Body of pancreas (tissue), 4 donors: ENCODE results near the gene ALOX5AP. TPM values are rescaled to one million over a fixed set of nuclear protein-coding genes. Genes with fewer than 3 reads are reported as not detected.
A peak's percentile ranks its signal among the peaks of the same experiment; 100 is the strongest.

Source experiments
- ATAC-seq: fragments of 150-250 bp; one replicate; pipeline ENCODE4 v1.9.1; 2016
- DNase-seq, 4 donors: peaks; one replicate each; pipeline ENCODE4 v3.0.0-alpha.2; 2019
- H3K27ac ChIP-seq, 4 donors: fragments of 200-600 bp; sonication (generic); 1 replicate in 3 of 4; 2 replicates in 1 of 4; pipeline versions ENCODE4 v1.5.1 to v1.6.1; 2016 to 2019; ENCODE audit warnings: mild to moderate bottlenecking in 1 of 4, mixed read lengths in 1 of 4, moderate library complexity in 1 of 4
- H3K27me3 ChIP-seq, 2 donors: fragments of 200-600 bp; sonication (generic); one replicate each; pipeline ENCODE4 v1.6.0; 2016; ENCODE audit warnings: mild to moderate bottlenecking in 1 of 2
- H3K36me3 ChIP-seq, 2 donors: fragments of 200-600 bp; sonication (generic); replicated peaks in 1 of 2; 2 replicates each; pipeline ENCODE4 v1.5.1; 2016; ENCODE audit warnings: low read depth in 2 of 2; ENCODE audit not compliant: insufficient read depth in 1 of 2
- H3K4me1 ChIP-seq: fragments of 200-600 bp; sonication (generic); one replicate; pipeline ENCODE4 v1.6.0; 2016
- H3K4me3 ChIP-seq, 2 donors: fragments of 200-600 bp; sonication (generic); 1 replicate in 1 of 2; 2 replicates in 1 of 2; pipeline ENCODE4 v1.5.1; 2016 to 2019
- H3K9me3 ChIP-seq, 3 donors: fragments of 200-600 bp; sonication (generic); 1 replicate in 2 of 3; 2 replicates in 1 of 3; pipeline ENCODE4 v1.5.1; 2016
- POLR2A ChIP-seq, 3 donors: fragments of 450-650 bp; IDR thresholded peaks; one replicate each; pipeline ENCODE4 v1.6.1; 2016; ENCODE audit warnings: antibody characterized with exemption in 3 of 3, mild to moderate bottlenecking in 2 of 3
- WGBS, 2 donors: methylation state at CpG; one replicate each; pipeline ENCODE4 v1.1.5; 2017; 5-methylcytosine and 5-hydroxymethylcytosine counted together
- intact Hi-C: fragments of 100-400 bp; cut with DNase I; formaldehyde crosslinking; loops from one replicate; pipeline ENCODE4 v1.15.1; 2023
- total RNA-seq, 2 donors: library from RNA; depleted of rRNA; stranded (reverse); fragments of >200 nt; gene quantifications; one replicate each; pipeline ENCODE4 v1.1.0, GENCODE V29; 2016
- TF ChIP-seq, protein P1 (sequence below), 7 experiments: fragments of 450-650 bp in 4 of 7; fragments of 200-600 bp in 3 of 7; sonication (generic) in 3 of 7; IDR thresholded peaks; one replicate each; pipeline ENCODE4 v1.5.1; 2016 to 2019; ENCODE audit warnings: antibody characterized with exemption in 7 of 7

Gene ALOX5AP
- total RNA-seq, 2 donors from 2014 or later, result 12.5 to 17.4 TPM

DNA sequence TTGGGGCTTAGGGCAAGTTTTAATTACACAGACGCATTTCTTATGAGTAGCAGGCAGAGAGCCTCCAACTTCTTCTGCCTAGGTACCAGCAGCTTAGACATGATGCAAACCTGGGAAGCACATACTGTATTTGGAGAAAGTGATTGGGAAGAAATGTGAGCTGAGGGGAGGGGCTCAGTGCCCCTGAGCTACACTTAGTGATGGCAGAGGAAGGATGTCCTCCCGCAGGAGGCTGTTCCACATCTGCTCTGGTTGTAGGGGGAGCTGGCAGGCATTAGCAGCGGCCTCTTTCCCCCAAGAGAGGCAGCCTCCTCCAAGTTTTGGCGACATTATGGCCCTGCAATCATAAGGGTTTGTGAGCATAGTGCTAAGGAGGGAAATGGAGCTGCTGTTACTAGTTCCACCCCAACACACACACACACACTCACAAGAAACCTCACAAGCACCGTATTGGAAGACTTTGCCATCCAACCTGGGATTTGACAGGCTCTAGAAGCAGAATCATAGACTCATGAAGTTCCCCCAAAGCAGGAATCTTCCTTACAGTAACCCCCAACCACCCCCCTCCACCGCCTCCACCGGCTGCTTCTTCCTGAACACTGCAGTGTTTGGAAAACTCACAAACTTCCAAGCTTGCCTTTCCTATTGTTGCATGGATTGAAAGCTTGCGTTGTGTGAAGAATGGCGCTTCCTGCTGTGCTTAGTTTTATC lies 3.3 kb downstream of the ALOX5AP start:
- DNase-seq (no peak), ATAC-seq (no peak)
- H3K27me3 ChIP-seq, result no peaks in the 10 kb centered on the region
- TF ChIP-seq, protein P1, sequence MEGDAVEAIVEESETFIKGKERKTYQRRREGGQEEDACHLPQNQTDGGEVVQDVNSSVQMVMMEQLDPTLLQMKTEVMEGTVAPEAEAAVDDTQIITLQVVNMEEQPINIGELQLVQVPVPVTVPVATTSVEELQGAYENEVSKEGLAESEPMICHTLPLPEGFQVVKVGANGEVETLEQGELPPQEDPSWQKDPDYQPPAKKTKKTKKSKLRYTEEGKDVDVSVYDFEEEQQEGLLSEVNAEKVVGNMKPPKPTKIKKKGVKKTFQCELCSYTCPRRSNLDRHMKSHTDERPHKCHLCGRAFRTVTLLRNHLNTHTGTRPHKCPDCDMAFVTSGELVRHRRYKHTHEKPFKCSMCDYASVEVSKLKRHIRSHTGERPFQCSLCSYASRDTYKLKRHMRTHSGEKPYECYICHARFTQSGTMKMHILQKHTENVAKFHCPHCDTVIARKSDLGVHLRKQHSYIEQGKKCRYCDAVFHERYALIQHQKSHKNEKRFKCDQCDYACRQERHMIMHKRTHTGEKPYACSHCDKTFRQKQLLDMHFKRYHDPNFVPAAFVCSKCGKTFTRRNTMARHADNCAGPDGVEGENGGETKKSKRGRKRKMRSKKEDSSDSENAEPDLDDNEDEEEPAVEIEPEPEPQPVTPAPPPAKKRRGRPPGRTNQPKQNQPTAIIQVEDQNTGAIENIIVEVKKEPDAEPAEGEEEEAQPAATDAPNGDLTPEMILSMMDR (IDR thresholded peaks at IDR 0.05), result no peak
- TF ChIP-seq POLR2A (IDR thresholded peaks at IDR 0.05), result no peak
- intact Hi-C loops, result no loop called here
- no peaks in the 10 kb centered on the region for H3K36me3 ChIP-seq
- no peaks in the 10 kb centered on the region for H3K4me1 ChIP-seq
- WGBS, 2 donors, result 65 to 74% methylated on average over 9 of the region's 9 CpGs
- H3K27ac ChIP-seq, result no peak overlapping the region
- no peaks in the 10 kb centered on the region for H3K9me3 ChIP-seq
- no peak overlapping the region for H3K4me3 ChIP-seq

DNA sequence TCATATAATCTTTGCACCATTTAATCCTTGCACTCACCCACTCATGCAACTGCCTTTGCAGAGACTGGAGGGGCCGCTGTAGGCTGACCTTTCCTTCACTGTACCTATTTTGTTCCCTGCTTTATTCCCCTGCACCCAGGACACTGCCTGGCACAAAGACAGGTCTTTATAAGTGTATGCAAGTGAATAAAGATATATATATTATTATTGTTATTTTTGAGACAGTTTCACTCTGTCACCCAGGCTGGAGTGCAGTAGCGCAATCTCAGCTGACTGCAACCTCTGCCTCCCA lies 3.8 kb downstream of the ALOX5AP start:
- intact Hi-C loops, result no loop called here
- H3K4me1 ChIP-seq, result no peaks in the 10 kb centered on the region

DNA sequence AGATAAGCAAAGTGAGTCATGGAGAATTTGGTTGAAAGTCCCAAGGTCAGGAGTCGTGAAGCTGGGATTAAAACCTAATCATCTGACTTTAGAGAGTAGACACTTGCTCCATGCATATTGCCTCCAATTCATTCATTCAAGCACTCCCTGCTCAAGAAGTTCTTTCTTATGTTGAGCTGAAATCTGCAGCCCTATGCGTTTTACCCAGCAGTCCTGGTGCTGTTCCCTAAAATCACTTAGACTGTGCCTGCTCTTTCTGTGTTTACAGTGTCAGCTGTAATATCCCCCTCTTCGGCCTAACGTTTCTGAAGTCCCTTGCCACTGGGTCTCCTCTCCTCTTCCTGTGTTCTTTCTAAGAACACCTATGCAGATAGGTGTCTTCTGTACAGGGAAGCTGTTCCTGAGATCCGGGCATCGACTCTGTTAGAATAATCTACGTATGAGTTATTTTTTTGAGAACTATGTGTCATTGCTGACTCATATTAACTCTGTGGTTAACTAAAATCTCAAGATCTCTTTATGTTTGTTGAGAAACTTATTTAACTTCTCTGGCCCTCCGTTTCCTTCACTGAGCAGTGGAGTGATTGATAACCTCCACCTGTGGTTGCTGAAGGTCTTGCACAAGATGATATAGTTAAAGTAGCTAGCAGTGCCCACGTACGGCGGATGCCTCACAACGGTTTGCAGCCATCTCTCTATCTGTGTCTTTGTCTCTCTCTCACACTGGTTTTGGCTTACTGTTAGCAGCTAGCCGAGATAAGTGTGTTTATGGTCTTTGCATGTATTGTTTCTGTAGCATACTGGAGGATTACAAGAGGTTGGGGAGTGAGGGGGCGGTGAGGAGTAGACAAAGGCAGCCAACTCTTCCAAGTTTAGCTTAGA lies 4.7 kb downstream of the ALOX5AP start:
- H3K27me3 ChIP-seq, result no peaks in the 10 kb centered on the region
- no peaks in the 10 kb centered on the region for H3K36me3 ChIP-seq
- no peak for ATAC-seq
- no peaks in the 10 kb centered on the region for H3K4me1 ChIP-seq
- no peaks in the 10 kb centered on the region for H3K9me3 ChIP-seq
- WGBS, 2 donors, result 51 to 58% methylated on average over 14 of the region's 14 CpGs
- TF ChIP-seq, protein P1 (IDR thresholded peaks at IDR 0.05), result no peak
- no peak for TF ChIP-seq POLR2A (IDR thresholded peaks at IDR 0.05)
- peak in 1 of 4 donors; percentile 15 for DNase-seq
- intact Hi-C loops, result no loop called here
- no peak overlapping the region for H3K4me3 ChIP-seq
- peak overlapping the region in 2 of 4 donors; percentile 25 to 35 for H3K27ac ChIP-seq

More for the DNA sequence above, 3.8 kb downstream of the ALOX5AP start:
- no peak for DNase-seq
- Histone ChIP-seq H3K4me3 (no peak overlapping the region), H3K9me3 (no peaks in the 10 kb centered on the region), H3K36me3 (no peaks in the 10 kb centered on the region), H3K27me3 (no peaks in the 10 kb centered on the region), H3K27ac (no peak overlapping the region)
- no peak for ATAC-seq
- WGBS, 2 donors, result 96 to 98% methylated on average over 2 of the region's 2 CpGs
- TF ChIP-seq POLR2A (IDR thresholded peaks at IDR 0.05), result no peak
- TF ChIP-seq, protein P1 (IDR thresholded peaks at IDR 0.05), result no peak

DNA sequence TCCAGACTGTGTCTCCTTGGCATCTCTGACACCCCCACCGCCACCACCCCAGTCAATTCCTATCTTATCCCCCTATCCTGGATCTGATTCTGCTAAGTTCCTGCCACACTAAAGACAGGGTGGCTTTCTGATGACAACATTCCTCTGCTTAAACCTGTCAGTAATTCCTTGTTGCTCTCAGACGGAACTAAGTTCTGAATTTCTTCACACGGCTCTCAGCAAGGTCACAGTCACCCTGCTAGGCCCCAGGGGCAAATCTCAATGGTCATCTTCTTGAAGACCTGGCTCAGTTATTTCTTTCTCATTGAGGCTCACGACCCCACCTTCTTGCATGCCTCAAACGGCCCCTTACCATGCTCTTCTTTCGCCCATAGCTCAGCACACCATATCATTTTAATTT lies 7.6 kb downstream of the ALOX5AP start:
- DNase-seq (no peak), ATAC-seq (no peak)
- H3K9me3 ChIP-seq, result no peaks in the 10 kb centered on the region
- no peak overlapping the region for H3K27ac ChIP-seq
- no peak overlapping the region for H3K4me3 ChIP-seq
- 78 to 84% methylated on average over 6 of the region's 6 CpGs for WGBS, 2 donors
- H3K4me1 ChIP-seq, result peaks cover 18% of the 10 kb centered on the region
- no peaks in the 10 kb centered on the region for H3K36me3 ChIP-seq
- intact Hi-C loops, result no loop called here
- TF ChIP-seq, protein P1 (IDR thresholded peaks at IDR 0.05), result no peak
- no peak for TF ChIP-seq POLR2A (IDR thresholded peaks at IDR 0.05)
- H3K27me3 ChIP-seq, result no peaks in the 10 kb centered on the region
